ENCODE results near the gene CFHR2.
"Not testable (repeated sequence)": the region's sequence is repeated elsewhere in the genome, so short reads cannot be mapped to it uniquely, and the experiment has no call there.

Gene CFHR2

DNA sequence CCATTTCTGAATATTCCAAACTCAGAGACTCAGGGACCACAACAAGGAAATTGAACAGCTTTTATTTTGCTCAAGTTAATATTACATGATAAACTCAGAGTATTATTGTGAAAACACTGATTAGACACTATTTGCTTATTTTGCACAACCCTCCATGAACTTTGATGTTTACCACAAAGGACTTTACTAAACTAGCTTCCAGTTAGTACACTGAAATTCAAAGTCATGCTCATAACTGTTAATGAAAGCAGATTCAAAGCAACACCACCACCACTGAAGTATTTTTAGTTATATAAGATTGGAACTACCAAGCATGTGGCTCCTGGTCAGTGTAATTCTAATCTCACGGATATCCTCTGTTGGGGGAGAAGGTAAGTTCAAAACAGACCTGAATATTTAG, at the start of gene CFHR2:
TSS of gene CFHR2 (plus strand) at position 171 of the 400 bp plus-strand sequence. CDS start at position 314, 143 bp downstream.
- DNase-seq (ENCODE audit: low spot score): not testable (repeated sequence)

DNA sequence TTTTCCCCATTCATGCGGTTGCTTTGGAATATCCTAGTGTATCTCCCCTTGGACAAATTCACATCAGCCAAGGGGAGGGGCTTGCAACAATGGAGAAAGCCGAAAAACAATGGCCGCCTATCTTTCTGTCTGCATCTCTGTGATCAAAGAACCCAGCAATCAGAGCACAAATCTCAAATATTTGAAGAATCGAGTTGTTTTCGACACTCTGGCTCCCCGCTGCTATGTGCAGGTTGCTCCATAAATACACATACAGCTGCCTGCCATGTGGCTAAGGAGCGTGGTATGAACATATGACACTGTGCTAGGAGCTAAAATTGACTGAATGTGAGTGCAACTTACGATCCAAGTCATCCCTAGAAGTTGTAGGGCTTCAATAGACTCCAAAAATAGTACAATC, 47.2 kb upstream of the CFHR2 start:
- no peak for DNase-seq (ENCODE audit: low spot score)

DNA sequence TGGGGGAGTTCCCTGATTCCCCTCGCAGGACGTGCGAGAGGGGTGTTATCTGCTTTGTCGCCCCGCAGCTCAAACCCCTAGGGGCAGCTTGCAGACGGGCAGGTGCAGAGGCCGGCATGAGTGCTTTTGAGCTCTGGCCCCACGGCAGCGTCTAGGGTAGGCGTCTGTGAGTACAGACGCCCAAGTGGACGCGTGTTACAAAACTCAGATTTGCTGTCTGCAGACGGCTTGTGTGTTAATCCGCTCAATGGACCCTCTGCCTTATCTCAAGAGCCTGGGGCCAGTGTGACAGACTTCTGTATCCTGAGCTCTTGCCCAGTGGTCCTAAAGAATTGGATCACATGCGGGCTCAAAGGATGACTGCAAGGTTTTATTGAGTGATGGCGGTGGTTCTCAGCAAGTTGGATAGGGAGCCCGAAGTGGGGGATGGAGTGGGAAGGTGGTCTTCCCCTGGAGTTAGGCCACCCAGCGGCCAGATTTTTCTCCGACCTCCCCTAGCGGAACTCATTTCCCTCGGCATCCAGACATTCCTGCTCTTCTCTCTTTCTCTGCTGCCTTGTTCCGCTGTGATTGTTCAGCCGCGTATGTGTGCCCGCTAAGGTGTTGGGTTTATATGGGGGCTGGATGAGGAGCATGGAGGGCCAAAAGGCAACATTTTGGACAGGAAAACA, 46.2 kb upstream of the CFHR2 start:
- no peak for DNase-seq (ENCODE audit: low spot score)

DNA sequence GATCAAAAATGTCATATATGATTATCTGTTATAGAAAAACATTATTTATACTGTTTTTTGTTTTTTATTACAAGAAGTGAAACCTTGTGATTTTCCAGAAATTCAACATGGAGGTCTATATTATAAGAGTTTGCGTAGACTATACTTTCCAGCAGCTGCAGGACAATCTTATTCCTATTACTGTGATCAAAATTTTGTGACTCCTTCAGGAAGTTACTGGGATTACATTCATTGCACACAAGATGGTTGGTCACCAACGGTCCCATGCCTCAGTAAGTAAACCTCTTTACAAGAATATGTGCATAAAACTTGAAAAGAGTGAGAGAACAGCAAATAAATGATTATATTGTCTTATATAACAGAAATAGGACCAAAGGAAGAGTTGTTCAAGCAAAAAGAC, 41.2 kb upstream of the CFHR2 start:
- no peak for DNase-seq (ENCODE audit: low spot score)

DNA sequence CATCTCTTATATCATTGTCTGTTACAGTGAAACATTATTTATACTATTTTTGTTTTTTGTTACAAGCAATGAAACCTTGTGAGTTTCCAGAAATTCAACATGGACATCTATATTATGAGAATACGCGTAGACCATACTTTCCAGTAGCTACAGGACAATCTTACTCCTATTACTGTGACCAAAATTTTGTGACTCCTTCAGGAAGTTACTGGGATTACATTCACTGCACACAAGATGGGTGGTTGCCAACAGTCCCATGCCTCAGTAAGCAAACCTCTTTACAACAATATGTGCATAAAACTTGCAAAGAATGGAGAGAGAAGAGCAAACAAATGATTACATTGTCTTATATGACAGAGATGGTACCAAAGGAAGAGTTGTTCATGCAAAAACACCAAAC, 33.3 kb upstream of the CFHR2 start:
- no peak for DNase-seq (ENCODE audit: low spot score)

DNA sequence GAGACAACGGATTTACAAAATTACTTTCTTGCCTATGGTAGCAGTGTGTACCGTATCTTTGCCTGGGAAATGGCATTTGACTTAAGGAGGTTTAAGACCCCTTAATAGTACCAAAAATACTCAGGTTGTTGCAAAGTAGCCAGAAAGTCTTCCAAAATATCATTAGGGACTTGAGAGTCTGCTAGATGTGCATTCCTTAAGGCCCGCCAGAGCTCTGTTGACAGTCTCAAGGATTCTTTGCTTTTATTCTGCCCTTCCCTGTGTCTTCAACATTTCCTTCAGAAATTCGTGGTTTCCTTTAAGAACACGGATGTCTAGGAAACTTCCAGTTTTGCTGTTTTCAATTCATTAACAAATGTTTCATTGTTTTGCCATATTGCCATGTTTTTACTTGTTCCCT, 31.3 kb upstream of the CFHR2 start:
- DNase-seq (ENCODE audit: low spot score): not testable (repeated sequence)

DNA sequence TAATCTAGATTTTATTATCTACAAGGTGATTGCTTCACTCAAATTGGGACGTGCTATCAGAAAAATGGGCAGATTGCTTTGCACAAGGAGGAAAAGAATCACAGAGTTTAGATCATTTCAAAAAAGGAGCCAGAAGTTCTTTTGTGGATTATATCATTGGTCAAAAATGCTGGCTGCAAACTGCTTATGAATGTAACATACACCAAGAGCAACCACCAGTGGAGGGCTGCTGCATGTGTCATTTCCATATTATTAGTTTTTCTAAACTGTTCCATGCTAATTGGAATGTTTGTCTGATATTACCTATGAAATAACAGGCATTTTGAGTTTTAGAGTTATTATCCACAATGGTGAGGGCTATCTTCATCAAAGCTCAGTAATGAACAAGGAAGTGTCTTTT, 16.7 kb upstream of the CFHR2 start:
- not testable (repeated sequence) for DNase-seq (ENCODE audit: low spot score)

DNA sequence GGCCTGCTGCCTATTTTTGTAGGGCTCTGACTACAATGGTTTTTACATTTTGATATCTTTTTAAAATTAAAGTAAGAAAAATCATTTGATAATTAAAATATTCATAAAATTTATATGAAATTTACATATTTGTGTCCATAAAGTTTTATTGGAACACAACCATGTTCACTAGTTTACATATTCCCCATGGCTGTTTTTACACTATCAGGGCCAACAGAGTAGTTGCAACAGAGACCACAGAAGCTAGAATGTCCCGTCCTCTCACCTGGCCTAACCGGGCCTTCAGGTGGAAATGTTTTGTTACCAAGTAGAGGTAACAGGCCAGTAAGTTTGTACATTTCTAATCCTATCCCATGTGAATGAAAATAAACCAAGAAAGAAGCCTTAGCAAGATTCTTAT, 10.7 kb upstream of the CFHR2 start:
- not testable (repeated sequence) for DNase-seq (ENCODE audit: low spot score)

DNA sequence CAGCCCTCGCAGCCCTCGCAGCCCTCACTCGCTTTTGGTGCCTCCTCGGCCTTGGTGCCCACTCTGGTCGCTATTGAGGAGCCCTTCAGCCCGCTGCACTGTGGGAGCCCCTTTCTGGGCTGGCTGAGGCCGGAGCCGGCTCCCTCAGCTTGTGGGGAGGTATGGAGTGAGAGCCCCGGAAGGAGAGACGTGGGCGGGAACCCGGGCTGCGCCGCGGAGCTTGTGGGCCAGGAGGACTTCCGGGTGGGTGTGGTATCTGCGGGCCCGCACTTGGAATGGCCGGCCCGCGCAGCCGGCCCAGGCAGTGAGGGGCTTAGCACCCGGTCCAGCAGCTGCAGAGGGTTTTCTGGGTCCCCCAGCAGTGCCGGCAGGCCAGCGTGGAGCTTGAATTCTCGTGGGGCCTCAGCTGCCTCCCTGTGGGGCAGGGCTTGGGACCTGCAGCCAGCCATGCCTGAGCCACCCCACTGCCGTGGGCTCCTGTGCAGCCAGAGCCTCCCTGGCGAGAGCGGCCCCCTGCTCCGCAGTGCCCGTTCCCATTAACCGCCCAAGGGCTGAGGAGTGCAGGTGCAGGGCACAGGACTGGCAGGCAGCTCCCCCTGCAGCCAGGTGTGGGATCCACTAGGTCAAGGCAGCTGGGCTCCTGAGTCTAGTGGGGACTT, 9.9 kb upstream of the CFHR2 start:
- no peak for DNase-seq (ENCODE audit: low spot score)

DNA sequence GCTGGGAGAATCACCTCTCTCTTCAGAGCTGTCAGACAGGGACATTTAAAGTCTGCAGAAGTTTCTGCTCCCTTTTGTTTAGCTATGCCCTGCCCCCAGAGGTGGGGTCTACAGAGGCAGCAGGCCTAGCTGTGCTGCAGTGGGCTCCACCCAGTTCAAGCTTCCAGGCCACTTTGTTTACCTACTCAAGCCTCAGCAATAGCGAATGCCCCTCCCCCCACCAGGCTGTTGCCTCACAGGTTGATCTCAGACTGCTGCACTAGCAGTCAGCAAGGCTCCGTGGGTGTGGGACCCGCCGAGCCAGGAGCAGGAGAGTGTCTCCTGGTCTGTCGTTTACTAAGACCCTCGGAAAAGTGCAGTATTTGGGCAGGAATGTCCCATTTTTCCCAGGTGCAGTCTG, 2.1 kb upstream of the CFHR2 start:
- not testable (repeated sequence) for DNase-seq (ENCODE audit: low spot score)

DNA sequence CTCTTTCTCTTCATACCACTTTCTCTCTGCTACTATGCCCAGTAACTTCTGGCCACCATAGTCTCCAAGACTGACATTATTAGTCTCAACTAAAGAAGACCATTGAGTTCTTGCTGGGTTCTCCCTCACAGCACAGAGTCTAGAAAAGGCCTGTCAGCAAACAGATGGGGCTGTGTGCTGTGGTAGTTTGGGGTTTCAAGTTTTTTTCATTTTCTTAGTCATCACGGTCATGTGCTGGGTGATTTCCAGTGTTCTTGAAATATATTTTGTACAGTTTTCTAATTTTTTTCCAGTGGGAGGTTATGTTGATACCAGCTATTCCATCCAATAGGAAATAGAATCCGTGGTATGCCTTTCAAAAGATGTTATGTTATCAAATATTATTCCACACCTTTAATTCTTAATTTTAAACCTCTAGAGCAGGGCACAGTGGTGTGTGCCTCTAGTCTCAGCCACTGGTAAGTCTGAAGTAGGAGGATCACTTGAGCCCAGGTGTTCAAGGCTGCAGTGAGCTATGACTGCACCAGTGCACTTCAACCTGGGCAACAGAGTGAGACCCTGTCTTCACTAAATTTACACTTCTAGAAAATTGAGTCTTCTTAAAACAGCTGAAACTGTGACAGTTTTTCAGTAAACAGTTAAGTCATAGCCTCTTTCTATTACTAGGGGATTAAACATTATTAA, 8.3 kb downstream of the CFHR2 start:
- no peak for DNase-seq (ENCODE audit: low spot score)

DNA sequence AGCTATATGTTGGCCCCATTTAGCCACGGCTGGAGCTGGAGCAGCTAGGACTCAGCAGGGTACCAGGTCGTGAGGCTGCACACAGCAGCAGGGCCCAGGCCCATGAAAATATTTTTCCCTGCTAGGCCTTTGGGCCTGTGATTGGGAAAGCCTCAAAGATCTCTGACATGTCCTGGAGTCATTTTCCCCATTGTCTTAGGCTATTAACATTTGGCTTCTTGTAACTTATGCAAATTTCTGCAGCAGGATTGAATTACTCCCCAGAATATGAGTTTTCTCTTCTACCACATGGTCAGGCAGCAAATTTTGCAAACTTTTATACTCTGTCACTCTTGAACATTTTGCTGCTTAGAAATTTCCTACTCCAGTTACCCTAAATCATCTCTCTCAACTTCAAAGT, 11.2 kb downstream of the CFHR2 start:
- DNase-seq (ENCODE audit: low spot score): no peak

DNA sequence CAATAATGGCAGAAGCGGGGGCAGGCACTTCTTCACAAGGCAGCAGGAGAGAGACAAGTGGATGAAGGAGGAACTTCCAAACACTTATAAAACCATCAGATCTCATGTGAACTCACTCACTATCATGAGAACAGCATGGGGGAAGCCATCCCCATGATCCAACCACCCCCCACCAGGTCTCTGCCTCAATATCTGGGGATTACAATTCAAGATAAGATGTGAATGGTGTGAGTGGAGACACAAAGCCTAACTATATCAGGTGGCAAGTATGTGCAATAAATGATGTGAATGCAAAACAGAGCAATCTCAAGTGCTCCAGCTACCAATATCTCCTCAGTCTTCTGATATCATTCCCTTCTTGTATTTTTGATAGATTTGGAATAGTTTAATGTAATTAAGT, 12.4 kb downstream of the CFHR2 start:
- DNase-seq (ENCODE audit: low spot score): no peak

DNA sequence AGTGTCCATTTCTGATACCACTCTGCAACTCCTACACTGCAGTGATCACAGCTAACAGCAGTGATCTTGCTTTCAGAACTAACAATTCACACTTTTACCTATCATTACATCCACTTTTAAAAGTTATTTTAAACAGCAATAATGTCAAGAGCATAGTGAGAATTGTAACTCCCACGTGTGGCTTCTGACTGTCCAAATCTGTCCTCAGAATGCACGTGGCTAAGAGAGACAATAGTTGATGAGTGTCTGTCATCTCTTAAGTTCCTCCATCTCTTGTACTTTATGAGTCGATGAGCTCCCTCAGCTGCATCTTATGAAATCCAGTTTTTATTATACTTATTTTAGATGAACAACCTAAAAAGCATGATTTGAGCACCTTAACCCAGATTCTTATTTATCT, 17.3 kb downstream of the CFHR2 start:
- no peak for DNase-seq (ENCODE audit: low spot score)

DNA sequence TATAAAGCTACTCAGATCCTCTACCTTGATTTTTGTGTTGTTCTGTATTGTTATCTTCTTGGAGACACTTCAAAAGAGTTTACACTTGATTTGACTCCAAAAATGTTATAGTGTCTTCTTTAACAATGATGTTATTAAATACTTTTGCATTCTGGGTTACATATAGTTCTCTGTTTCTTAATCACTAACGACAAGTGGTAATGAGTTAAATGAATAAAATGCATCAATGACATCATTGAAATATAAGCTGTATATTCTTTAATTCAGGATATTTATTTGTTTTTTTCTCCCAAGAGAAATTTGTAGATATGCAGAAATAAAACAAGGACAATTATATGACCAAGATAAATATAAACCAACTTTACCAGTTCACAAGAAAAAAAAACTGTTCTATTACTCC, 26.6 kb downstream of the CFHR2 start:
- no peak for DNase-seq (ENCODE audit: low spot score)

DNA sequence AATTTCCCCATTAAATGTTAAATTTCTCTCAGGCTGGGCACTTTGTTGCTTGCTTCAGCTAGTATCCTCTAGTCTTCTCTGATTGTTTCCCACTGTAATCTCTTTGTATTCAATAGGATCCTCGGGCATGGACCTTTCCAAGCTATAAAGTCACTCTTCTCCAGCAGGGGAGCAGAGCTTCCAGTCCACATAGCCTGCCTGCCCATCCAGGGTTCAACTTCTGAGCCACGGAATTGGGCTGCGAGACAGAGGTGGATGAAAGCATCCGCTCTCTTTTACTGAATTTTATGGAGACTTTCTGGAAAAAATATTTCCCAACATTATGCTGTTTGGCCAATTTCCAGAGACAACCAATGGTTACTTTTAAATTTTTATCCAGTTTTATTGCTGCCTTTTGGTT, 32.7 kb downstream of the CFHR2 start:
- no peak for DNase-seq (ENCODE audit: low spot score)

DNA sequence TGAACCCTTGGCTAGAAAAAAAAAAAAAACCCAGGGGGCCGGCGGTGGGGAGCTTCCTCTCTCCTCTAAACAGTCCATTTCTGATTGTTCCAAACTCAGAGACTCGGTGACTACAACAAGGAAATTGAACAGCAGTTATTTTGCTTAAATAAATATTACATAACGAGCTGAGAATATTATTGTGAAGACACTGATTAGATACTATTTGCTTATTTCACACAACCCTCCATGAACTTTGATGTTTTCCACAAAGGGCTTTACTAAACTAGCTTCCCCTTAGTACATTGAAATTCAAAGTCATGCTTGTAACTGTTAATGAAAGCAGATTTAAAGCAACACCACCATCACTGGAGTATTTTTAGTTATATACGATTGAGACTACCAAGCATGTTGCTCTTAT, 33.7 kb downstream of the CFHR2 start, which contains the start of gene CFHR5:
TSS of gene CFHR5 (plus strand) at position 279 of the 400 bp plus-strand sequence. CDS start at position 388, 109 bp downstream.
- DNase-seq (ENCODE audit: low spot score): no peak

DNA sequence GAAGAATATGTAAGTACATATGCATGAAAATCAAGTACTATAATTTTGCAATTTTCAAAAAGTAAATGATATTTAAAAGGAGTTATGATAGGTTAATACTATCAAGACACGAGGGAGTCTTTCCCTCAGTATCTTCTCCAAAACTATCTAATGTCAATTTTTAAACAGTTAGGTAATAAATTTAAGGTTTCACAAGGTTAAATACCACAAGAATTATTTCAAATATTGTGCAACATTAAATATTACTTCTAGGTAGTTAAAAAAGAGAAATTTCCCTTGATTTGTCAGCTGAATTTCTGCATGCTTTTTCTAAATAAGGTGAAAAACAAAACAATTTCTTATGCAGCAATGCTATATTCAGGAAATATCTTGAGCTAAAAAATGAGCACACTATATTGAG, 37.3 kb downstream of the CFHR2 start:
- DNase-seq (ENCODE audit: low spot score): no peak

DNA sequence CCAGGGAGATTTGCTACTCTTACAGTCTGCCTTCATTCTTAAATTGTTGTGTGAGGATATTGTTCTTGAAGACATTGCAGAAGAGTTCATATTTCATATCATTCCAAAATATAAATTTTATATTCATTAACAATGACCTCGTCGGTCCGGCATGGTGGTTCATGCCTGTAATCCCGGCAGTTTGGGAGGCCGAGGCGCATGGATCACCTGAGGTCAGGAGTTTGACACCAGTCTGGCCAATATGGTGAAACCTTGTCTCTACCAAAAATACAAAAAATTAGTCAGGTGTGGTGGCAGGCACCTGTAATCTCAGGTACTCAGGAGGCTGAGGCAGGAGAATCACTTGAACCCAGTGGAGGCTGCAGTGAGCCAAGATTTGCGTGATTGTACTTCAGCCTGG, 38.7 kb downstream of the CFHR2 start:
- DNase-seq (ENCODE audit: low spot score): not testable (repeated sequence)

DNA sequence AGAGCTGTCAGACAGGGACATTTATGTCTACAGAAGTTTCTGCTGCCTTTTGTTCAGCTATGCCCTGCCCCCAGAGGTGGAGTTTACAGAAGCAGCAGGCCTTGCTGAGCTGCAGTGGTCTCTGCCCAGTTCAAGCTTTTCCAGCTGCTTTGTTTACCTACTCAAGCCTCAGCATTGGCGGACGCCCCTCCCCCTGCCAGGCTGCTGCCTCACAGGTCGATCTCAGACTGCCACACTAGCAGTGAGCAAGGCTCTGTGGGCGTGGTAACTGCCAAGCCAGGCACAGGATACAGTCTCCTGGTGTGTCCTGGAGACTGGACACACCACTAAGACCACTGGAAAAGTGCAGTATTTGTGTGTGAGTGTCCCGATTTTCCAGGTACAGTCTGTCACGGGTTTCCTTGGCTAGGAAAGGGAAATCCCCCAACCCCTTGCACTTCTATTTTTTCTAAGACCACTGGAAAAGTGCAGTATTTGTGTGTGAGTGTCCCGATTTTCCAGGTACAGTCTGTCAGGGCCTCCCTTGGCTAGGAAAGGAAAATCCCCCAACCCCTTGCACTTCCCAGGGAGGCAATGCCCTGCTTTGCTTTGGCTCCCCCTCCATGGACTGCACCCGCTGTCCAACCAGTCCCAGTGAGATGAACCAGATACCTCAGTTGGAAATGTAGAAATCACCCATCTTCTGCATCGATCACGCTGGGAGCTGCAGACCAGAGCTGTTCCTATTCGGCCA, 48.5 kb downstream of the CFHR2 start:
- not testable (repeated sequence) for DNase-seq (ENCODE audit: low spot score)

DNA sequence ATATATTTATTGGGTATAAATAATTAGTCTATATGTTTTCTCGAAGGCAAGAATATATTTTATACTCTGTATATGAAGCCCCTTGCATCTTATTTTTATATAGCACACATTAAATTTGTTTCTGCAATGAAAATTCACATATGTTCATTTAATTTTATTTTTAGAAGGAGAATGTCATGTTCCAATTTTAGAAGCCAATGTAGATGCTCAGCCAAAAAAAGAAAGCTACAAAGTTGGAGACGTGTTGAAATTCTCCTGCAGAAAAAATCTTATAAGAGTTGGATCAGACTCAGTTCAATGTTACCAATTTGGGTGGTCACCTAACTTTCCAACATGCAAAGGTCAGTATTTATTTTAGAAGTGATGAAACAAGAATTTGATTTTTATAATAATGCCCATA, 50.4 kb downstream of the CFHR2 start:
- DNase-seq (ENCODE audit: low spot score): no peak

DNA sequence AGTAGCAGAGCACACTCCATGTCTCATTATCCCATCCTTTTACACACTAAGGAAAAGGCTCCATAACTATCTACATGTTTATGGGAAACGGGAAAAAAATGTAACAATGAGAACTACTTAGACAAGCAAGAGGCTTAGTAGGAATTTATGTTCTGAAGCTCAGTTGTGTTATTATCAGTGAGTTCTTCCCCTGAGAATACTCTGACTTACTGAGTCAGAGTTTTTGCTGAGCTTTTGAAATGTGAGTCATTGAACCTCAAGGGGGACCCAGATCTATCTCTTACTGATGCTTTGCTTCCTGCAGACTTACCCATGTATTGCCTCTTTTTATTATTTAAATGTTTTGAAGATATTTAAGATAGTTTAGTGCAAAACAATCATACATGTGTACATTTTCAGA, 53.9 kb downstream of the CFHR2 start:
- no peak for DNase-seq (ENCODE audit: low spot score)

DNA sequence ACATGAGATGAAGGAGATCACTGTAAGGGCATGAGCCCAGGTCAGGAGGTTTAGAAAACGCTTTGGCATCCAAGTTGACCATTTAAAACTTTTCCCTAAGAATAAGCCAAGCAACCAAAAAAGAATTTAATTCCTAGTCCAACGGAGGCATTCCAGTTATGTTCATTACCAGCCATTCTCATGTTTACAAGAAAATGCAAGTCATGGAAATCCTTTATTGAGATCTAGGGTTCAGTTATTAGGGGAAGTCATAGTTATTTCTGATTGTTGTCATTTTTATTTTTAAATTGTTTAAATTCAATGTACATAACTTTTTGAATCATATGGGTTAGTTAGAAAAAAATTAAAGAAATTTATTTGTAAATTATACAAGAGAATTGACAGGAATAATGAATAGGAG, 58.3 kb downstream of the CFHR2 start:
- no peak for DNase-seq (ENCODE audit: low spot score)
